HG03575 (cell line): ENCODE measurements around the gene SZT2.
"Not testable (repeated sequence)": the region's sequence is repeated elsewhere in the genome, so short reads cannot be mapped to it uniquely, and the experiment has no call there.

ENCODE experiments used
- ATAC-seq: cut with Tn5 transposase; IDR thresholded peaks from one replicate; pipeline ENCODE4 v1.9.1; 2021; ENCODE audit not compliant: unreplicated experiment, insufficient number of reproducible peaks, low FRiP score; ENCODE audit errors: extremely low read depth

Gene SZT2

DNA sequence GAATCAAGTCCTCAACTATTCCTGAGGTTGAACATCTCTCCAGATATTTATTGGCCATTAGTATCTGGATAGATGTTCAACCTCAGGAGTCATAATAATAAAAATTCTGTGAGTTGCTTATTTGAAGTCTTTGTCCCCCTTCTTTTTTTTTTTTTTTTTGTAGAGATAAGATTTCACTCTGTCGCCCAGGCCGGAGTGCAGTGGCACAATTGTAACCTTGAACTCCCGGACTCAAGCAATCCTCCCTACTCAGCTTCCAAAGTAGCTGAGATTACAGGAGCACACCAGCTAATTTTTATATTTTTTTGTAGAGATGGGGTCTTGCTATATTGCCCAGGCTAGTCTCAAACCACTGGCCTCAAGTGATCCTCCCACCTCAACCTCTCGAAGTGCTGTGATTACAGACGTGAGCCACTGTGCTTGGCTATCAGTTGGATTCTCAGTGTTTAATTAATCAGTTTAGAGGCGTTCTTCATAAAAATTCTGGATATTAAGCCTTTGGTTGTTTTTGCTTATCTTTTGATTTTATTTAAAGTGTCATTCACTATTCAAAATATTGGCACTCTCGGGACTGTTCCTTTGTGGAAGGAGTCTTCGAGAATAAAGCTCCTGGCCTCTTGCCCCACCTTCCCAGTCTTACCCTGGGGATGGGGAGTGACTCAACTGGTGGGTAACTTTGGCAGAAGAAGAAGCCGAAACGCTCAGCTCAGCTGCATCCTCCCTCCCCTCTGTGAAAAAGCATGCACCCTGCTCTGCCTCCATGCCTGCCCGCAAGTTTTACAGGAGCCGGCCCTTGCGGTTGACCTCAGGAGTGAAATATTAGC lies 75.2 kb downstream of the SZT2 start:
- ATAC-seq = no peak

DNA sequence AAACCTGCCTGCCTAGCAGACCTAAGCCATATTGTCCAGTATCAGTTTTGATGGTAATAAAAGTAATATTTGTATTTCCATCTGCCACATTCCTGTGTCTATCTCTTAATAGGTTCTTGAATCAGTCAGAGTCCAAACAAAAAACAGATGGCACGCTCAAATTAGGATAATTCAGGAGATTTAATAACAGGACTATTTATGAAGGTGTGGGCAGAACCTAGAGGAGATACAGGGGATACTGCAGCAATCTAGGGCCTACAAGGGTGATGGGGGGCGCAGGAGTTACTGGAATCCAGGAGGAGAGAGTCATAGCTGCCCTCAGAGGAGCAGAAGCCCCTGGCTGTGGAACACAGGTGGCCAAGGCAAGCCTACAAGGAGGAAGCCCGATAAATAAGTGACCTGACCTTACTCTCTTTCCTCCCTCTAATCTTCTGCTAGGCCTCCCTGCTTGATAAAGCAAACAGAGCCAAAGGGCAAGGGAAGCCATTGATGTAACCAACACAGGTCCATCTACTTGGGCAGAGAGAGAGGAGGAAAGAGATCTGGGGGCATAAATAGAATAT lies 75.9 kb downstream of the SZT2 start:
- no peak for ATAC-seq

DNA sequence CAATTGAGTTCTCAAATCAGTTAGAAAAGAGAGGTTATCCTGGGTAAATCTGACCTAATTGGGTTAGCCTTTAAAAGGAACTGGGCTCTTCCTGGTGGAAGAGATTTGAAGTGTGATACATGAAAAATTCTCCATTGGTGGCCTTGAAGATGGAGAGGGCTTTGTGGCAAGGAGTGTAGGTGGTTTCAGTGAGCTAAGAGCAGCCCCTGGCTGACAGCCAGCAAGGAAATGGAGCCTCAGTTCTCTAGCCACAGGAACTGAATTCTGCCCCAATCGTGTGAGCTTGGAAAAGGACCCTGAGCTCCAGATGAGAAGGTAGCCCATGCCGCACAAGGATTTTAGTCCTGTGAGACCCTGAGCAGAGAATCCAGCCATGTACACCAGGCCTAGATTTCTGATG lies 76.7 kb downstream of the SZT2 start:
- ATAC-seq = no peak

DNA sequence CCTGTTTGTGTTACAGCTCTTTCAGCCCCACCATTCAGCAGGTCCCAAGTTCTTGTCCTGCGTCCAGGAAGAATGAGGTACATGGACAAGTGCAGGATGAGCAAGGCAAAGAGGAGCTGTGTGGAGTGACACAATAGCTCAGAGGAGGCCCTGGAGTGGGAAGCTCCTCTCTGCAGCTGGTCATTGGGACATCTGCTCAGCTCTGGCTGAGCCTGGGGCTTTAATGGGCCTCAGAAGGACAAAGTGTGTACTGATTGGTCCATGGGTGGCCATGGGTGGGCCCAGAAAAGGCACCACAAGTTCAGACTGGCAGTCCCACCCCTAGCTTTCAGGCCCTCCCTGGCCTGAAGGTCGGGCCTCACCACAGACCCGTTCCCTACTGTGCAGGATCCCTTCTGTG lies 78.7 kb downstream of the SZT2 start:
- ATAC-seq = no peak

DNA sequence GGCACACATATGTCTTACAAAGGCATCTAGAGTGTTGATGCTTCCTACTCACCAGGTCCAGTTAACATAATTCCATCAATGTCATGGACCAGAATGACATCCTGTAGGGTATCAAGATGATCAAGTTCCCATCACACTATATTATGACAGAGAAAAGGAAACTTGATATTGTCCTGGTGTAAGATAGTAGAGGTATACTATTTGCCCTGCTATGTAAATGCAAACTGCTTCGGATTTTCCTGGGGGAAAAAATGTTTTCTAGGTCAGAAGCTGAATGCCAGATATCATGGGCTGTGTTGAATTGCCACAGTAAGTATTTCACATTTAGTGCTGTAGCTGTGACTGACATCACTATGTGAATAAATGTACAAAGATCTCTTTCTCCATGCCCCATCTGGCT lies 80.2 kb downstream of the SZT2 start:
- ATAC-seq = no peak

DNA sequence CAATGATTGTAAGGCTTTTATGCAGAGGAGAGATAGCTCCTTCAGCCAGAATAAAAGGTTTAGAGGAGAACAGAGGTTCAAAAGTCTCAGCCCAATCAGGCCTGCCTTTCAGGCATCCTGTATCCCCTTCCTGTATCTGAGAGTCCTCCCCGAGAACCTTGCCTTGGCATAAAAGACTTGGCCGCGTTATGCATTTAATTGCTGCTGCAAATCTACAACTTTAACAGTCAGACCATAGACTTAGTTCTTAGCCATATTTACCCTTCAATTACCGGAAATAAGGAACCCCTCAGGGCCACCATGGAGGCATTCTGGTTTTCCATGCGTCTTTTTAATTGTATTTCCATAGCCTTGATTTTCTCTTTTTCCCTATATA lies 82.4 kb downstream of the SZT2 start:
- ATAC-seq = no peak

DNA sequence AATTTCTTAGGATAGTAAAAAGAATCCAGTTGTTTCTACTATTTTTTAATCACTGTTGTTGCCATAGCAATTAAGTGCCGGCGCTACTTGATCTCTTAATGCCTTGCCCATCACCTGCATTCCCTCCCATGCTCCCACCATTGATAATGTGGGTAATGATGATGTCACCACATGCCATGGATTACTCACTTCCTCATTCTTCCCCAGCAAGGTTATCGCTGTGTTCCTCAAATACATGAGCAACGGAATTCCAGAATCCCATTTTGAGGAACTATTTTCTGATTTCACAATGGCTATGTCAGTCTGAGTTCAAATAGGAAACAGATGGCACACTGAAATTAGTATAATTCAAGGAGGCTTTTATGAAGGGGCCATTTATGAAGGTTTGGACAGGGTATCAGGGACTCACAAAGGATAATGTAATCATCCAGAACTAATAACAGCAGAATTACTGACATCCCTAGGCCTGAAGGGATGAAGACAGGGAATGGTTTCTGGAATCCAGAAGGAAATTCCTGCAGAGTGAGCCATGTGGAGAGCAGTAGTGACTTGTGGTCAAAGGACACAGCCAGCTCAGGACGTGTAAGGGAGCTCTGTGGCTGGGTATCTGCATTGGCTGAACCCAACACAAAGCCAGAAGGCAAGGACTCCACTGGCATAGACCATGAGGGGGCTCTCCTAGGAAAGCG lies 82.9 kb downstream of the SZT2 start:
- ATAC-seq = not testable (repeated sequence)

DNA sequence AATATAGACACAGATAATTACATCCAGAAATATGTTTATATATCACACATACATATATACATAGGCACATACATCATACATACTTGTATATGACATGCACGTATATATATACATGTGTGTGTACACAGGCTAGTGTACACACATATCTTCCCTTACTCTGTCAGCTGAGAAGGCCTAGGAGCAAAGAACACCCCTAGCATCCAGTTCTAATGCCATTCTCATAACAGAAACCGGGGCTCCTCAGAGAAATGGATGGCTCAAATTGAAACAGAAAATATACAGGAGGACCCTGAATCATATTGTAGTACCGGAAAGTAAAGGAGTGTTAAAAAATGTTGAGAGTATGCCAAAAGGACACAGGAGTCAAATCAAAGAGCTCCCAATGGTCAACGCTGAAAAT lies 83.8 kb downstream of the SZT2 start:
- no peak for ATAC-seq

DNA sequence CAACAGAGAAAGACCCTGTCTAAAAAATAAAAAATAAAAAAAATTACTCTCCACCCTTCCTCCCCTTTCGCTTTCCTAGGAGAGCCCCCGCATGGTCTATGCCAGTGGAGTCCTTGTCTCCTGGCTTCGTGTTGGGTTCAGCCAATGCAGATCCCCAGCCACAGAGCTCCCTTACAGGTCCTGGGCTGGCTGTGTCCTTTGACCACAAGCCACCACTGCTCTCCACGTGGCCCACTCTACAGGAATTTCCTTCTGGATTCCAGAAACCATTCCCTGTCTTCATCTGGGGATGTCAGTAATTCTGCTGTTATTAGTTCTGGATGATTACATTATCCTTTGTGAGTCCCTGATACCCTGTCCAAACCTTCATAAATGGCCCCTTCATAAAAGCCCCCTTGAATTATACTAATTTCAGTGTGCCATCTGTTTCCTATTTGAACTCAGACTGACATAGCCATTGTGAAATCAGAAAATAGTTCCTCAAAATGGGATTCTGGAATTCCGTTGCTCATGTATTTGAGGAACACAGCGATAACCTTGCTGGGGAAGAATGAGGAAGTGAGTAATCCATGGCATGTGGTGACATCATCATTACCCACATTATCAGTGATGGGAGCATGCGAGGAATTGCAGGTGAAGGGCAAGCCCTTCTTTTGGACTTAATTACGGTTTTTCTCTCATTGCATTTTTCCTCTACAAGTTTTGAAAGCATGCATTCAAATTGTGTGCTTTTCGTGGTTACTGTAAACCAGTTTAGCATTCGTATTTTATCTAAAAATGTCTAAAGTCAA lies 86.1 kb downstream of the SZT2 start:
- ATAC-seq = not testable (repeated sequence)

DNA sequence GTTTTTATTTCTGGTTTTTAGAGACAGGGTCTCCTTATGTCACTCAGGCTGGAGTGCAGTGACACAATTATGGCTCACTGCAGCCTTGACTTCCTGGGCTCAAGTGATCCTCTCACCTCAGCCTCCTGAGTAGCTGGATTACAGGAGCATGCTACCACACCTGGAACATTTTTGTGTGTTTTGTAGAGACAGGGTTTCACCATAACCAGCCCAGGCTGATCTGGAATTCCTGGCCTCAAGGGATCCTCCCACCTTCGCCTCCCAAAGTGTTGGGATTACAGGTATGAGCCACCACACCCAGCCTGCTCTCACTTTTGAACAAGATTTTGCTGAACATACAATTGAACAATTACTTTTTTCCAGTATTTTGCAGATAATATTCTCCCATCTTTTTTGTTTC lies 88.0 kb downstream of the SZT2 start:
- no peak for ATAC-seq

DNA sequence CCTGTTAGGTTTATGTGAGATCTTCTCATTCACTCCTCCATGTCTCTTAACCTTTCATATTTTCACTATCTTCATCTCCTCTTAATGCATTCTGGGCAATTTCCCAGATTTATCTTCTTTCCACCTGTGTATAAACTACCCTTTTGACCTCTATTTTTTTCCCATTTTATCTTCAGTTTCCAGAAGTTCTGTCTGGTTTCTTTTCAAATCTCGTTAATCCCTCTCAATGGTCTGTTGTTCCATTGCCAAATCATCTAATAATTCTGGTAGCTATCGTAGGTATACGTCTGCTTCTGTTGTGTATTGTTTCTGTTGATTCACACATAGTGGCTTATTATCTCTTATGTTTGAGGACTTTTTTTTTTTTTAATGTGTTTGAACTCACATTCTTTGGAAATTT lies 89.7 kb downstream of the SZT2 start:
- ATAC-seq = no peak

DNA sequence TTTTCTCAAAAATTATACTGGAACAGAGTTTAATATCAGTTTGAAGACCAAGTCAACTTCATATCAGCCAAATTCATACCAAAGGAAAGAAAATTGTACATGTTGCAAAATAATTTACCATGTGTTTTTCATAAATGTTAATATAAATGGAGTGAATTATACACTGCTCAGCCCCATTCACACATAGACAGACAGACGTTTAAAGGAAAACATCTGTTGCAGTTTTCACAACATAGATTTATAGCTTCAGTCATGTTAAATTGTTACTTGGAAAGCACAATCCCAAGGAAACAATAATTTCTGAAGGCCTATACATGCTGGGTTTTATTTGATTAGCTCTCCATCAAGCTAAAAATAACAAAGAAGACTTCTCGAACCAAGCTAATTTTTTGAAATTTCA lies 91.8 kb downstream of the SZT2 start:
- ATAC-seq = no peak

DNA sequence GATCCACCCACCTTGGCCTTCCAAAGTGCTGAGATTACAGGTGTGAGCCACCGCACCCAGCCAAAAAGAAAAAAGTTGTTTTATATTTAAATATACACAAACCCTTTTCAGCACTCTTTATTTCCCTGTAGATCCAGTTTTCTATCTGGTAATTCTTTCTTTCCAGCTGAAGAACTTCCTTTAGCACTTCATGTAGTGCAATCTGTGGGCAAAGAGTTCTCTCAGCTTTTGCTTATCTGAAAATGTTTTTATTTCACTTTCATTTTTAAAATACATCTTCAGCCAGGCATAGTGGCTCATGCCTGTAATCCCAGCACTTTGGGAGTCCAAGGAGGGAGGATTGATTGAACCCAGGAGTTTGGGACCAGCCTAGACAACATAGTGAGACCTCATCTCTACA lies 92.5 kb downstream of the SZT2 start:
- ATAC-seq = no peak

DNA sequence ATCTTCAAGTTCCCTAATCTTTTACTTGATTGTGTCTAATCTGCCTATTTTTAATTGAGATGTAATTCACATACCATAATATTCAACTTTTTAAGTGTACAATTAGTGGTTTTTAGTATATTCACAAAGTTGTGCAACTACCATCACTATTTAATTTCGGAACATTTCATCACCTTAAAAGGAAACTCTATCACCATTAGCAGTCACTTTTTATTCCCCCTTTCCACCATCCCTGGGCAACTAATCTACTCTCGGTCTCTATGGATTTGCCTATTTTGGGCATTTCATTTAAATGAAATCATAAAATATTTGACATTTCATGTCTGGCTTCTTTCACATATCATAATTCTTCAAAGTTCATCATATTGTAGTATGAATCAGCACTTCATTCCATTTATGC lies 94.7 kb downstream of the SZT2 start:
- no peak for ATAC-seq

DNA sequence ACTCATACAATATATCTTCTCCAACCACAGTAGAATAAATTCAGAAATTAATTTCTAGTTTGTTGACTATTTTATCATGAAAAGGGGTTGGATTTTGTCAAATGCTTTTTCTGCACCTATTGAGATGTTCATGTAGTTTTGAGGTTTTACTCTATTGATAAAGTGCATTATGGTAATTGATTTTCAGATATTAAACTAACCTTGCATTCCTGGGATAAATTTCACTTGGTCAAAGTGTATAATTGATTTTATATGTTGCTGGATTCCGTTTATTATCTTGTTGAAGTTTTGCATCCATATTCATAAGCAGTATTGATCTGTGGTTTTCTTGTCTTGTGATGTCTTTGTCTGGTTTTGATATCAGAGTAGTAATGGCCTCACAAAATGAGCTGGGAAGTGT lies 98.5 kb downstream of the SZT2 start:
- ATAC-seq = no peak

DNA sequence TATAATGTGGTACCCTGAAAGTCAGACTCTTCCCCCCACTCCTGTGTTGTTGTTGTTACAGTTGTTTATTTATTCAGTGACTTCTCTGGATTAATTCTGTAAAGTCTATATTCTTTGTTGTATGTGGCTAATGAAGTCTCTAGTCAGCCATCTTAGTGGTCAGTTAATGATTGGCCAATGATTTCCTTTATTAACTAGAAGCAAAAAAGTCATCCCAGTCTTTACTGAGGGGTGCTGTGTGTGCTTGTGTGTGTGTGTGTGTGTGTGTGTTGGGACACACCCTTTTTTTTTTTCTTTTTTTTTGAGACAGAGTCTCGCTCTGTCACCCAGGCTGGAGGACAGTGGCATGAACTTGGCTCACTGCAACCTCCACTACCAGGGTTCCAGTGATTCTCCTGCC lies 101.4 kb downstream of the SZT2 start:
- no peak for ATAC-seq

DNA sequence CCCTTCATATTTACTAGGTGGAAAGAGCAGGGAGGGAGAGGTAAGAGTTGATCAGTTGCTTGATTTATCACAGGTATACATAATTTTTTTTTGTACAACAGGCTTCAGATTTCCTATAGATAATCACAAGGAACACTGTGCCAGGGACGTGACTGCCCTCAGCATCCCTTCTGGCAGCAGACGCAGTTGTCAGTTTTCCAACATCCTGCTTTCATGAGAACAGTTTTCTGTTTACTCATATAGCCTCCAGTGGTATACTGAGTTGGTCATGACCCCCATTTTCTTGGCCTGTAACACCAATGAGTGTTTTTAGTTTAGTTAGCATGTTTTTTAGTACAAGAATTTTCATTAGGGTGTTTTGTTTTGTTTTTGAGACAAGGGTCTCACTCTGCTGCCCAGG lies 103.1 kb downstream of the SZT2 start:
- ATAC-seq = no peak

DNA sequence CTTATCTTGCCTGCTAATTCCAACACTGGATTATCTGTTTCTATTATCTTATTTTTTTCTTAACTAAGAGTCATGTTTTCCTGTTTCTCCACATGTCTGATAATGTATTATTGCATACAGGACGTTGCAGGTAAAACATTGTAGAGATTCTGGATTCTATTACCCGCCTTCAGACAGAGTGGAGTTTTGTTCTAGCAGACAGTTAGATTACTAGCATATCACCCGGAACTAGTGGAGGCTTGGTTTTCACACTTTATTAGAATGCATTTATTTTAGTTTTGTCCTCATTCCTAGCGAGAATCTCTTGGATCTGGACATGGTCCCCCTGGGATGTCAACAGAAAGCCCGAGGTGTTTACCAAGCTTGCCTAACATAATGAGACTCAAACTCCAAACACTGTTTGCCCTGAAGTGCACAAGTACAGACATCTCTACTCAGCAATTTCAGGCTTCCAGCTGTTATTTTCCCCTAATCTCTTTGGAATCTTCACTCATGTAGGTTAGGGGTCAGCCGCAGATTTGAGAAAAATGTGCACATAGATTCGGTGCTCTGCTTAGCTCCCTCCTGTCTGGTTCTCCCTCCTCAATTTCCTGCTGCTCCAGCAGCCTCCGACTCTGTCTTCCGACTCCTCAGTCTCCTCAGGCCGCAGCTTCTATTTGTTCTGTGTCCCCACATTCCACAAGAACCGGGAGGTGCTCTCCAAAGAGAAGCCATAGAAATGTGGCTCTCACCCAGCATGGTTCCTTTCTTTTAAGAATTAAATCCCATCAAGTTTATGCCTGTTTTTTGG lies 104.2 kb downstream of the SZT2 start:
- no peak for ATAC-seq

DNA sequence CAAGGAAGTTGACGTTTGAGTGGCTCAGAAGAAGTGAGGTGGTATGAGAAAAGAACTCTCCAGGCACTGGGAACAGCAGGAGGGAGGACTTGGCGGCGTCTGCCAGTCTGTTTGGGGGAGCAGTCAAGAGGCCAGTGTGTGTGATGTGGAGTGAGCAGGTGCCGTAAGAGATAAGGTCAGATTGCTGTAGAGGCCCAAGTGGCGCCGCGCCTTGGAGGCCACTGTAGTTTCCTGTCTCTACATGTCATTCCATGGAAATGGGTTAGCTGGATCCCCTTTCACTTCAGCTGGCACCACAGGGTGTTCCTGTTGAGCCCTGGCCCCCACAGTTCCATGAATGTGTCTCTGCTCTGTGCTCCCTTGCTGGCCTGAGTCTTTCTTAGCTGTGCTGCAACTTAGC lies 105.5 kb downstream of the SZT2 start:
- ATAC-seq = no peak
